Mucosa of descending colon (tissue), 3 donors: ENCODE data around the gene WHRN. TPM values are rescaled to one million over a fixed set of nuclear protein-coding genes. Genes with fewer than 3 reads are reported as not detected.

Experiments
- ATAC-seq: fragments of 200-7000 bp; cut with Tn5 transposase; one replicate; pipeline ENCODE4 v1.9.1; 2020; ENCODE audit warnings: mild to moderate bottlenecking, moderate library complexity
- DNase-seq, 3 donors: peaks; one replicate each; pipeline ENCODE4 v3.0.0-alpha.2; 2020
- H3K36me3 ChIP-seq: fragments of 200-600 bp; one replicate; pipeline ENCODE4 v1.8.0; 2021; ENCODE audit warnings: low read depth, mild to moderate bottlenecking
- H3K4me1 ChIP-seq: fragments of 200-600 bp; one replicate; pipeline ENCODE4 v1.8.0; 2021; ENCODE audit warnings: low read depth, mild to moderate bottlenecking
- H3K4me3 ChIP-seq: fragments of 200-600 bp; one replicate; pipeline ENCODE4 v1.8.0; 2021; ENCODE audit warnings: mild to moderate bottlenecking
- H3K9me3 ChIP-seq: fragments of 200-600 bp; one replicate; pipeline ENCODE4 v1.8.0; 2021; ENCODE audit warnings: mild to moderate bottlenecking
- intact Hi-C, 2 donors: fragments of 100-400 bp; cut with DNase I in 1 of 2; cut with micrococcal nuclease in 1 of 2; formaldehyde crosslinking; loops; one replicate each; pipeline versions ENCODE4 v1.11.0 to v1.11.1; 2022; cut with DNase I, micrococcal nuclease
- total RNA-seq, 3 donors: library from RNA; stranded (reverse); fragmentation: NEBNext Ultra II Directional in 2 of 3; extraction: Animal tissue kit (Norgen Biotek cat#: 25700) in 2 of 3; gene quantifications; one replicate each; pipeline versions ENCODE4 v1.2.1 to v1.2.4, GENCODE V29; 2021 to 2023
- TF ChIP-seq, protein P1 (sequence below): fragments of 200-600 bp; IDR thresholded peaks from one replicate; pipeline ENCODE4 v1.8.0; 2022; ENCODE audit warnings: antibody characterized with exemption, mild to moderate bottlenecking
- donor health status: DM: no; HTN: no; CAD: no; lungs with moderate emphysema.
- donor health status: DM: no; HTN: no; CAD: no.
- donor health status: DM: no; HTN: yes; CAD: no.

WHRN gene
- total RNA-seq, 3 donors from 2014 or later = 2.8 to 19.1 (median 4.7) TPM

DNA sequence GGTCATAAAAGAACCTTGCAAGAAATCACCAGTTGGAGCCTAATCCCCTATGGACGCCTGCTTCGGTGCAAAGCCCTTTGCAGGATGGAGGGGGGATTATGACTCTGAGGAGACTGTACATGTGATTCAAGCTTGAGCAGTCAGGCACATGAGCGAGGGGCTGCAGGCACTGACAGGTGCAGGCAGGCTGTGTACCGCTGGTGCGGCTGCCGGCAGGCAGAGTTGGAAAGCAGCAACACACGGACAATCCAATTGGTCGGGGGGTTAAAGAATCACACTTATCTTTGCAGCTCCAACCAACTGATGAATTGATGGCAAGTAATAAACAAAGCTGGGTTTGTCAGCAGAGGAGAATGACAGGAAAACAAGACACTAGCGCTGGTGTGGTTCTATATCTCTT, 5.7 kb downstream of the WHRN start:
- peaks cover 14% of the 10 kb centered on the region for H3K4me1 ChIP-seq
- no peak for DNase-seq
- intact Hi-C loops = loop anchor here in 1 of 2 donors (10.0 kb wide), 1 partner anchor 95 kb away; no protein-coding TSS in a partner anchor
- TF ChIP-seq, protein P1, sequence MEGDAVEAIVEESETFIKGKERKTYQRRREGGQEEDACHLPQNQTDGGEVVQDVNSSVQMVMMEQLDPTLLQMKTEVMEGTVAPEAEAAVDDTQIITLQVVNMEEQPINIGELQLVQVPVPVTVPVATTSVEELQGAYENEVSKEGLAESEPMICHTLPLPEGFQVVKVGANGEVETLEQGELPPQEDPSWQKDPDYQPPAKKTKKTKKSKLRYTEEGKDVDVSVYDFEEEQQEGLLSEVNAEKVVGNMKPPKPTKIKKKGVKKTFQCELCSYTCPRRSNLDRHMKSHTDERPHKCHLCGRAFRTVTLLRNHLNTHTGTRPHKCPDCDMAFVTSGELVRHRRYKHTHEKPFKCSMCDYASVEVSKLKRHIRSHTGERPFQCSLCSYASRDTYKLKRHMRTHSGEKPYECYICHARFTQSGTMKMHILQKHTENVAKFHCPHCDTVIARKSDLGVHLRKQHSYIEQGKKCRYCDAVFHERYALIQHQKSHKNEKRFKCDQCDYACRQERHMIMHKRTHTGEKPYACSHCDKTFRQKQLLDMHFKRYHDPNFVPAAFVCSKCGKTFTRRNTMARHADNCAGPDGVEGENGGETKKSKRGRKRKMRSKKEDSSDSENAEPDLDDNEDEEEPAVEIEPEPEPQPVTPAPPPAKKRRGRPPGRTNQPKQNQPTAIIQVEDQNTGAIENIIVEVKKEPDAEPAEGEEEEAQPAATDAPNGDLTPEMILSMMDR = no peak
- no peak overlapping the region for H3K4me3 ChIP-seq
- no peak for ATAC-seq
- H3K9me3 ChIP-seq = no peaks in the 10 kb centered on the region
- no peaks in the 10 kb centered on the region for H3K36me3 ChIP-seq

DNA sequence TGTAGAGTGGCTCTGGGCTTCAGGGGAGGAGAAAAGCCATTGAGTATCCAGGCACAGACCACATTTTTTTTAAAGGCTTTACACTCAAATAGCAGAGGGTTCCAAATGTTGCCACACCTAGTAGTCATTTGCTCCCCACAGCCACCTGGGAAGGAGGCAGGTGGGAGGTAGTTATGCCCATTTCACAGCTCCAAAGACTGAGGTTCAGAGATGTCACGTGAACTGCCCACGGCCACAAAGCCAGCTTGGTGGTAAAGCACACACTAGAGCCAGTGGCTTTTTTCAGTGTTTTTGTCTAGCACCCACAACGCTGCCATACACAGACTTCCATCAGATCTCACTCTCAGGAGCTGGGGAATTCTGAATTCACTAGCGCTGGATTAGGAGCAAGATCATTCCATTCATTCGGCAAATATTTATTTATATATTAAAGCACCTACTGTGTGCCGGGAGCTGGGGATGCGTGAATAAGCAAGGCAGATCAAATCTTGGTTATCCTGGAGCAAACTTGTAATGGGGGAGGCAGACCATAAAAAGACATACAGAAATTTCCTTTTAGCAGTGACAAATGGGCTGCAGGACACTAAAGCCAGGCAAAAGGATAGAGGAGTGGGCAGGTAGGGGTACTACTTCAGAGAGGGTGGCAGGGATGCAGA, 7.4 kb downstream of the WHRN start:
- intact Hi-C loops = loop anchor here in 1 of 2 donors (10.0 kb wide), 1 partner anchor 93 kb away; no protein-coding TSS in a partner anchor
- no peak overlapping the region for H3K4me3 ChIP-seq
- no peaks in the 10 kb centered on the region for H3K36me3 ChIP-seq
- peaks cover 2% of the 10 kb centered on the region for H3K4me1 ChIP-seq
- DNase-seq (no peak), ATAC-seq (no peak)
- TF ChIP-seq, protein P1 = no peak
- H3K9me3 ChIP-seq = no peaks in the 10 kb centered on the region

DNA sequence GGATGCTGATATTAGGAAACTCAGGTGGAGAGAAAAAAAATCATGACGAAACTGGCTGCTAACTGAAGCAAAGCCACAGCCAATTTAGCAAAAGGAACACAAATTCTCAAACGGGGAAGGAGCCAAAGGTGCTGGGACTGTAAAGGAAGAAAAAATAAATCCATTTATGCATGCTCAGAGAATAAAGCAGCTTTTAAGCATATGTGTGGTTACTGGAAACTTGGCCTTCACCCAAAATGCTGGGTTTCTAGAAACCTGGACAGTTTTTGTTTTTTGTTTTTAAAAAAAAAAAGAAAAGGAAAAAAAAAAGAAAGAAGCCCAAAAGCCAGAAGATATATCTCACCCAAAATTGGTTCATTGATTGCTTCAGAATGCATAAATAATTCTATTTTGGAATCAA, 8.0 kb downstream of the WHRN start:
- no peak for ATAC-seq
- no peaks in the 10 kb centered on the region for H3K36me3 ChIP-seq
- intact Hi-C loops = loop anchor here in 1 of 2 donors (10.0 kb wide), 1 partner anchor 92 kb away; no protein-coding TSS in a partner anchor
- no peak for DNase-seq
- no peak overlapping the region for H3K4me3 ChIP-seq
- TF ChIP-seq, protein P1 = no peak
- no peaks in the 10 kb centered on the region for H3K4me1 ChIP-seq
- H3K9me3 ChIP-seq = no peaks in the 10 kb centered on the region

DNA sequence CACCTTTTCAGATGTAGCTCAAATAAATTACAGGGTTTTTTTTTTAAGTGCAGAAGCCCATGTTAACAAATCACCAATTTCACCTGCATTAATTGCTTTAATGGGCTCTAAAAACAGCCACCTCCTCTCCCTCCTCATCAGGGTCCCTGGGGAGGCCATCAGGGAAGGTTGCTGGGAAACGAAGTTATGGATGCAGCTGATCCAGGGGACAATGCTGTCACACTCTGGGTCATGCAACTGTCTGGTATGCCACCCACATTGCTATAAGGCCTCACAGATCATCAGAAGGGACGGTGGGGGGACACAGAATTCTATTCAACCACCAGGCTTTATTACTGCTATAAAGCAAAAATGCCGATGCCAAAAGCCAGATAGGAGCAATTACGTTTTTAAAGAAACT, 9.3 kb downstream of the WHRN start:
- H3K4me3 ChIP-seq = no peak overlapping the region
- no peaks in the 10 kb centered on the region for H3K36me3 ChIP-seq
- DNase-seq = no peak
- no peak for ATAC-seq
- H3K4me1 ChIP-seq = no peaks in the 10 kb centered on the region
- TF ChIP-seq, protein P1 = no peak
- intact Hi-C loops = loop anchor here in 1 of 2 donors (10.0 kb wide), 1 partner anchor 91 kb away; no protein-coding TSS in a partner anchor
- no peaks in the 10 kb centered on the region for H3K9me3 ChIP-seq

DNA sequence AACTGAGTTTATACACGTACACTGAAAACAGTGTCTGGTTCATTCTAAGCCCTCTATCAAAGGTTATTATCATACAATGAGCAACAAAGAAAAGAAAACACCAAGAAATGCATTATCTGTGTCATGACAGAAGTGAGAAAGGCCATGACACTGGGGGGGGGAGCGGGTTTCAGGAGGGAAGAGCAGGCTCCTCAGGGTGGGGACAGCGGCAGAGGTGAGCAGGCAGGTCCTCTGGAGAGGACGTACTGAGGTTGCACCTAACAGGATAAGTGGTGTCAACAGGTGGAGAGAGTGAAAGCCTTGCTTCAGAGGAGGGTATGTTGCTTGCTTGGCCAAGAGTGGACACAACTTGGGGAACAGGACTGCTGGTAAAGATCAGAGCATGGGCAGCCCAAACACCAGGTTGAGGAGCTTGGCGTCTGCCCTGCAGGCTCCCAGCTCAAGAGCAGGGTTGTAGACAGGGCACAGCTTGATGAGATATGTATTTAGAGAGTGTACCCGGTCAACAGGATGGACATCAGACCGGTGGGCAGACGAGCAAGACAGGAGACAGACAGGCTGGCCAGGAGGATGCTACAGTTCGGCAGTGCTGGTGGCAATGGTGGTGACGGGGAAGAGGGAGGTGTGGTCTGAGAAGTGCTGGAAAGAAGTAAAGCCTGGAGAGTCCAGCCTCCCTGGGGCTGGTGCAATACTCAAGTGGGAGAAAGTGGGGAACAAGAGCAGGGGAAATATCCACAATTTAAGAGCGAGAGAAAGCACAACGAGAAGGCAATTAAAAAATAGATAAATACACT, 10.3 kb downstream of the WHRN start:
- H3K36me3 ChIP-seq = no peaks in the 10 kb centered on the region
- no peaks in the 10 kb centered on the region for H3K9me3 ChIP-seq
- TF ChIP-seq, protein P1 = no peak
- ATAC-seq = no peak
- no peak for DNase-seq
- intact Hi-C loops = loop anchor here in 1 of 2 donors (10.0 kb wide), 1 partner anchor 90 kb away; no protein-coding TSS in a partner anchor
- no peaks in the 10 kb centered on the region for H3K4me1 ChIP-seq
- H3K4me3 ChIP-seq = no peak overlapping the region
